CD8-positive, alpha-beta memory T cell (primary cell): ENCODE measurements around the gene RGS7. TPM values are rescaled to one million over a fixed set of nuclear protein-coding genes. Genes with fewer than 3 reads are reported as not detected.

Source experiments
- CTCF ChIA-PET: fragments of 350-600 bp; sonication (Branson Sonifier 250); formaldehyde crosslinking; loops from one replicate; lab custom pipeline; 2021; ENCODE audit warnings: antibody characterized with exemption; lab: Charles Lee
- POLR2A ChIA-PET: fragments of 350-600 bp; sonication (Branson Sonifier 250); formaldehyde crosslinking; loops from one replicate; lab custom pipeline; 2021; ENCODE audit warnings: antibody characterized with exemption; lab: Charles Lee
- DNase-seq, 5 donors: peaks; one replicate each; pipeline versions ENCODE4 v3.0.0 to v3.0.0-alpha.2; 2020 to 2022; ENCODE audit warnings: mixed read lengths in 1 of 5
- H3K27ac ChIP-seq: one replicate; pipeline ENCODE4 v1.7.0; 2013; ENCODE audit warnings: low read depth, mild to moderate bottlenecking, low read length, moderate library complexity
- H3K27me3 ChIP-seq: 2 replicates; pipeline ENCODE4 v1.7.0; 2013; ENCODE audit warnings: low read length, mild to moderate bottlenecking; ENCODE audit not compliant: insufficient read depth, poor library complexity, severe bottlenecking
- H3K36me3 ChIP-seq: 2 replicates; pipeline ENCODE4 v1.7.0; 2013; ENCODE audit warnings: mild to moderate bottlenecking, low read length, moderate library complexity; ENCODE audit not compliant: insufficient read depth
- H3K4me1 ChIP-seq: 2 replicates; pipeline ENCODE4 v1.7.0; 2013; ENCODE audit warnings: mild to moderate bottlenecking, low read length, moderate library complexity; ENCODE audit not compliant: insufficient read depth
- H3K4me3 ChIP-seq: 2 replicates; pipeline ENCODE4 v1.7.0; 2013; ENCODE audit warnings: mild to moderate bottlenecking, low read length
- H3K9me3 ChIP-seq: 2 replicates; pipeline ENCODE4 v1.7.0; 2013; ENCODE audit warnings: mild to moderate bottlenecking, low read length
- H3K27ac Mint-ChIP-seq, 8 donors: one replicate each; pipeline ENCODE4 v1.8.0; 2020 to 2021; ENCODE audit warnings: mixed read lengths in 8 of 8, mild to moderate bottlenecking in 6 of 8, inconsistent platforms in 3 of 8, moderate library complexity in 3 of 8
- H3K27me3 Mint-ChIP-seq, 2 donors: one replicate each; pipeline ENCODE4 v1.8.0; 2020 to 2021; ENCODE audit warnings: mixed read lengths in 2 of 2, mild to moderate bottlenecking in 1 of 2, moderate library complexity in 1 of 2
- H3K36me3 Mint-ChIP-seq, 3 donors: one replicate each; pipeline ENCODE4 v1.8.0; 2020 to 2021; ENCODE audit warnings: mixed read lengths in 3 of 3, inconsistent platforms in 1 of 3, mild to moderate bottlenecking in 1 of 3
- H3K4me1 Mint-ChIP-seq, 3 donors: one replicate each; pipeline ENCODE4 v1.8.0; 2020 to 2021; ENCODE audit warnings: mixed read lengths in 3 of 3, inconsistent platforms in 1 of 3, mild to moderate bottlenecking in 1 of 3
- H3K4me3 Mint-ChIP-seq, 7 donors: one replicate each; pipeline ENCODE4 v1.8.0; 2020 to 2021; ENCODE audit warnings: mixed read lengths in 7 of 7, mild to moderate bottlenecking in 6 of 7, moderate library complexity in 4 of 7, inconsistent platforms in 2 of 7
- H3K9me3 Mint-ChIP-seq, 5 donors: one replicate each; pipeline ENCODE4 v1.8.0; 2020 to 2022; ENCODE audit warnings: mixed read lengths in 5 of 5, mild to moderate bottlenecking in 3 of 5, moderate library complexity in 2 of 5, inconsistent platforms in 1 of 5
- polyA plus RNA-seq: library from polyadenylated mRNA; unstranded; fragments of 300-500 nt; fragmentation: Illumina TruSeq; gene quantifications from one replicate; pipeline ENCODE4 v1.2.3, GENCODE V29; 2021
- total RNA-seq, 2 experiments: library from RNA; stranded (reverse); gene quantifications; one replicate each; pipeline ENCODE4 v1.2.3, GENCODE V29; 2021

Gene RGS7
- total and polyA plus RNA-seq, 3 experiments from 2014 or later, result not detected

DNA sequence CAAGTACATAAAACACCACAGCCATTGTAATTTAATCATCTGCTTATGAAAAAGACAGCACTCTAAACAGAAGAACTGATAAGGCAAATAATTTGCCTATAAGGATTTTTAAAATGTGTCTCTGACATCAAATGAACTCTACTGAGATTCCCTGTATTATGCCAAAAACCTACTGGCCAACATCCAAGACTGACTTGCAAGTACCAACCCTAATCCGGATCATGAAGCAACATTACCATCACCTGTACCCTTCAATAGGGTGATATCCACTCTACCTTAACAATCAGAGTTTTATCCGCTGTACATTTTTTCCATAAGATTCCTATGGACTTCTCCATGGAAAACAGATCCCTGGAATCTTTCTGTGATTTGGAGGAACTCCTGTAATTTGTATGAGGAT is 4.6 kb downstream of the RGS7 start:
- Mint-ChIP-seq H3K27ac (no peak overlapping the region), H3K4me1 (peaks cover 0 to 5% (median 2%) of the 10 kb centered on the region in 3 donors), H3K9me3 (peaks cover 0 to 4% (median under 1%) of the 10 kb centered on the region in 5 donors), H3K4me3 (no peak overlapping the region), H3K27me3 (peaks cover 9 to 16% of the 10 kb centered on the region in 2 donors), H3K36me3 (no peaks in the 10 kb centered on the region)
- Histone ChIP-seq H3K27me3 (no peaks in the 10 kb centered on the region), H3K4me1 (no peaks in the 10 kb centered on the region), H3K9me3 (no peaks in the 10 kb centered on the region), H3K4me3 (no peak overlapping the region), H3K27ac (no peak overlapping the region), H3K36me3 (no peaks in the 10 kb centered on the region)
- ChIA-PET CTCF (no interaction called here), POLR2A (no interaction called here)
- no peak for DNase-seq

DNA sequence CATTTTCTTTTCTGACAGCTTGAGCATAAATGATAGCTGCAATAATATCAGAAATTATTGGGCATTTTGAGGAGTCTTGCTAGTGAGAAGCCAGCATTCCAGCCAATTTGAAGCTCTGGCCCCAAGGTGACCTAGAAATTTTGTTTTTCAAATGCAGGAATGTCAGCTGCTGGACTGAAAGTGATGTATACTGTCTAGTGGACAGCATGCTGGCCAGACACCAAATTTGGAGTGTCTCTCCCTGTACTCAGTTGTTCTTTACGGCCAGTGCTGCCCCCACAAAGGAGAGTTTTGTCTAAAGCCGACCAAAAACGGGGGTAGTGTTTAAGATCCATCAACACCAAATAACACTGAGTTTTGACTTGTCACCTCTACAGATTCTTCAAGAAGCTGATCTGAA is 5.2 kb downstream of the RGS7 start:
- no peak overlapping the region for H3K4me3 ChIP-seq
- no peaks in the 10 kb centered on the region for H3K27me3 ChIP-seq
- ChIA-PET CTCF (no interaction called here), POLR2A (no interaction called here)
- DNase-seq, result no peak
- Mint-ChIP-seq H3K4me1 (peaks cover 0 to 3% (median 2%) of the 10 kb centered on the region in 3 donors), H3K27me3 (peaks cover 8 to 14% of the 10 kb centered on the region in 2 donors), H3K27ac (no peak overlapping the region), H3K4me3 (no peak overlapping the region), H3K36me3 (no peaks in the 10 kb centered on the region), H3K9me3 (peaks cover 0 to 5% (median 3%) of the 10 kb centered on the region in 5 donors)
- no peaks in the 10 kb centered on the region for H3K36me3 ChIP-seq
- no peaks in the 10 kb centered on the region for H3K9me3 ChIP-seq
- H3K4me1 ChIP-seq, result no peaks in the 10 kb centered on the region
- no peak overlapping the region for H3K27ac ChIP-seq

DNA sequence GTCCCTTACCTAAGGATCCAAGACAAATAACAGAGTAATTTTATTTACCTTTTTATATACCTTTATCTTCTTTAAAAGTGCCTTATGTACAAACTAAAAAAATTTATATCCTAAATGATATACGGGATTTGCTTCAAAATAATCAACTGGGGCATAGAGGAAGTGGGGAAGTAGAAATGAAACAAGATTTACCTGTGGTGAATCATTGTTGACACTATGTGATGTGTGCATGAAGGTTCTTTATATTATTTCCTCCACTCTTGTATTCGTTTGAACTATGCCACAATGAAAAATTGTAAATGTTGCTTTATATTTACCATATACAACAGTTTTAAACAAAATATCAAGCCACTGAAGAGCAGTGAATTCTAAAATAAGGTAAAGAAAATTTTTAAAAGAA is 13.0 kb downstream of the RGS7 start:
- Histone ChIP-seq H3K36me3 (no peaks in the 10 kb centered on the region), H3K4me3 (no peak overlapping the region), H3K27ac (no peak overlapping the region), H3K9me3 (no peaks in the 10 kb centered on the region), H3K27me3 (no peaks in the 10 kb centered on the region), H3K4me1 (no peaks in the 10 kb centered on the region)
- ChIA-PET POLR2A (no interaction called here), CTCF (no interaction called here)
- no peaks in the 10 kb centered on the region for H3K36me3 Mint-ChIP-seq
- no peak for DNase-seq
- H3K27me3 Mint-ChIP-seq, result peaks cover 0 to 1% of the 10 kb centered on the region in 2 donors
- H3K4me3 Mint-ChIP-seq, result no peak overlapping the region
- no peak overlapping the region for H3K27ac Mint-ChIP-seq
- no peaks in the 10 kb centered on the region for H3K4me1 Mint-ChIP-seq
- peaks cover 3 to 7% (median 5%) of the 10 kb centered on the region in 5 donors for H3K9me3 Mint-ChIP-seq

DNA sequence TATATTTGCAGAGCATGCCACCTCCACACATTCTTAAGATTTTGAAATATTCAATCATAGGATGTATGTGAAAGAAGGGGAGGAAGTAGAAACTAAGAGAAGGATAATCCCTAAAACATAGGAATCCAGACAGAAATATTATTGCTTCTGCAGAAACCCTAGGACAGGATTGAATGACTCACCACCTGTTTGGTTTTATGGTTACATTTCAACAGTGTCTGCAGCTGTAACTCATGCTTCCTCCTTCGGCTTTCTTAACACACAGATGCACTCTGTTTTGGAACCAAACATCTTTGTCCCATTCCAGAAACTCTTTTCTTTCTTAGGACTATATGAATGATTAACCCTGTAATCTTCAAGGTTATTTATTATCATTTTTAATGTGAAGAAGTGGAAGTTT is 20.7 kb downstream of the RGS7 start:
- CTCF ChIA-PET, result no interaction called here
- DNase-seq, result no peak
- H3K4me3 Mint-ChIP-seq, result no peak overlapping the region
- peaks cover 0 to 1% of the 10 kb centered on the region in 2 donors for H3K27me3 Mint-ChIP-seq
- Histone ChIP-seq H3K36me3 (no peaks in the 10 kb centered on the region), H3K4me1 (no peaks in the 10 kb centered on the region), H3K27ac (no peak overlapping the region), H3K27me3 (no peaks in the 10 kb centered on the region), H3K4me3 (no peak overlapping the region), H3K9me3 (no peaks in the 10 kb centered on the region)
- H3K27ac Mint-ChIP-seq, result no peak overlapping the region
- POLR2A ChIA-PET, result no interaction called here
- peaks cover 0 to 4% (median 3%) of the 10 kb centered on the region in 5 donors for H3K9me3 Mint-ChIP-seq
- H3K36me3 Mint-ChIP-seq, result no peaks in the 10 kb centered on the region
- H3K4me1 Mint-ChIP-seq, result no peaks in the 10 kb centered on the region

DNA sequence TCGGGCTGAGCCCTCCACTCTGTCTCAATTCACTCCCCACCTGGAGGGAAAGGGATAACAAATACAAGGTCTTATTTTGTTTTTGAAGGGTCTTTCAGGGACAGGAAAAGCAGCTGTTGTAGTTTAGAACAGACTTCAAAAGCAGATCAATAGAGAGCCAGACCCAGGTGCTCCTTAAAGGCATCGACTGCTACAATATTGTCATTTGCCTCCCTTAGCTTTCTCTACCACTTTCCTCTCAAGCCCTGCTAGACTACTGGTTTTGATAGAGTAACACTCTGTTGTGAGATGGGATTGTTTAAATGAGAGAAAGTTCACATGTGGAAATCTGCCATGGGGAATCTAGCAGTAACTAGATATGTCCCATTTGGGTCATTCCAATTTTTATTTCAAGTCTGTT is 24.0 kb downstream of the RGS7 start:
- H3K27ac Mint-ChIP-seq, result no peak overlapping the region
- POLR2A ChIA-PET, result no interaction called here
- H3K4me3 ChIP-seq, result no peak overlapping the region
- no peaks in the 10 kb centered on the region for H3K27me3 ChIP-seq
- H3K27ac ChIP-seq, result no peak overlapping the region
- no peaks in the 10 kb centered on the region for H3K4me1 Mint-ChIP-seq
- no peak overlapping the region for H3K4me3 Mint-ChIP-seq
- no peaks in the 10 kb centered on the region for H3K9me3 ChIP-seq
- H3K36me3 ChIP-seq, result no peaks in the 10 kb centered on the region
- no peaks in the 10 kb centered on the region for H3K4me1 ChIP-seq
- H3K27me3 Mint-ChIP-seq, result no peaks in the 10 kb centered on the region
- CTCF ChIA-PET, result no interaction called here
- no peak for DNase-seq
- peaks cover 0 to 6% (median 0%) of the 10 kb centered on the region in 5 donors for H3K9me3 Mint-ChIP-seq
- no peaks in the 10 kb centered on the region for H3K36me3 Mint-ChIP-seq

DNA sequence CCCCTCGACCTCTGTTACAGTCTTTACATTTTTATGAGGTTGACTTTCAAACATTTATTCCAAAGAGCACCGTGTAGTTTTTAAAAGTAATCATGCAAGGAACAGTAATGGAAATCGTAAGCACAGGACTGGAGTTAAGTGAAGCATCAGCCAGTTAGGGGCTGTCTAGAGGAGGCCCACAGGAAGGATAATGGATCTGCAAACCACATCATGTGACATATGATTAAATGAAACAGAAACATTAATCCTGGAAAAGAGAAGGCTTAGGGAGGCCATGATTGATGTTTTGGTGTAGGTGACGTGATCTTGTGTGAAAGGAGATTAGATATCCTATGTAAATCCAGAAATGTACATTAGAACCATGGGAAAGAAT is 25.0 kb downstream of the RGS7 start:
- H3K27ac ChIP-seq, result no peak overlapping the region
- no peaks in the 10 kb centered on the region for H3K27me3 ChIP-seq
- no peaks in the 10 kb centered on the region for H3K36me3 ChIP-seq
- ChIA-PET POLR2A (no interaction called here), CTCF (no interaction called here)
- no peaks in the 10 kb centered on the region for H3K27me3 Mint-ChIP-seq
- no peak for DNase-seq
- no peak overlapping the region for H3K27ac Mint-ChIP-seq
- H3K4me1 ChIP-seq, result no peaks in the 10 kb centered on the region
- H3K4me3 ChIP-seq, result no peak overlapping the region
- no peaks in the 10 kb centered on the region for H3K4me1 Mint-ChIP-seq
- no peak overlapping the region for H3K4me3 Mint-ChIP-seq
- H3K9me3 ChIP-seq, result no peaks in the 10 kb centered on the region
- H3K36me3 Mint-ChIP-seq, result no peaks in the 10 kb centered on the region
- peaks cover 0 to 6% (median 0%) of the 10 kb centered on the region in 5 donors for H3K9me3 Mint-ChIP-seq

DNA sequence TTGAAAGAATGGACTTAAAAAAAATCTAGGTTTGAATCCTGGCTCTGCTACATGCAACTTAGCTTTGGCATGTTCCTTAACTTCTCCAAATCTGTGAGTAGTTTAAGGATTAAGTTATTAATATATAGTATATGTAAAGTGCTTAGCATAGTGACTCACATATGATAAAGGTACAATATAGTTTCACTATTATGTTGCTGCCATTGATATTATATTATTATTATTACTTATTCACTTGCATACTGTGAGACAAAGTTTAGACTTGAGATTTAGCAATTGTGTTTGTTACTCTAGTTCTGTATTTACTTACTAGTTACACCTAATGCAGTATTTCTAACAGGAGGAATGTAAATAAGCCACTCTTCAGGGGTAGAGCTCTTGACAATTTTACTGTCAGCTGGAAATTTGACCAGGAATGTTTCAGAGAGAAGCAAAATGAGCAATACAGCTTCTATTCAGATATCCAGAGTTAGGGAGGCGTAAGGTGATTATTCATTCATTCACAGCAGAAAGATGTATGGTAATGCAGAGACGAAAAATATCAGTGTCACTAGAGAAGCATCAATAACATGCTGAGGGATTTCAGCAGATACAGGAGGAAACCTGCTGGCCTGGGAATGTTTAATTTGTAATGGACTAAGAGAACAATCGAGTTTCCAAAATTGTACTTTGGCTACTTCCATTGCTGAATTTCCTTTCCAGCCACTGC is 25.5 kb downstream of the RGS7 start:
- Mint-ChIP-seq H3K4me1 (no peaks in the 10 kb centered on the region), H3K27me3 (no peaks in the 10 kb centered on the region), H3K36me3 (no peaks in the 10 kb centered on the region), H3K9me3 (peaks cover 0 to 6% (median 0%) of the 10 kb centered on the region in 5 donors), H3K27ac (no peak overlapping the region), H3K4me3 (no peak overlapping the region)
- DNase-seq, result no peak
- no peak overlapping the region for H3K4me3 ChIP-seq
- H3K27me3 ChIP-seq, result no peaks in the 10 kb centered on the region
- H3K9me3 ChIP-seq, result no peaks in the 10 kb centered on the region
- CTCF ChIA-PET, result no interaction called here
- POLR2A ChIA-PET, result no interaction called here
- H3K4me1 ChIP-seq, result no peaks in the 10 kb centered on the region
- no peak overlapping the region for H3K27ac ChIP-seq
- no peaks in the 10 kb centered on the region for H3K36me3 ChIP-seq

DNA sequence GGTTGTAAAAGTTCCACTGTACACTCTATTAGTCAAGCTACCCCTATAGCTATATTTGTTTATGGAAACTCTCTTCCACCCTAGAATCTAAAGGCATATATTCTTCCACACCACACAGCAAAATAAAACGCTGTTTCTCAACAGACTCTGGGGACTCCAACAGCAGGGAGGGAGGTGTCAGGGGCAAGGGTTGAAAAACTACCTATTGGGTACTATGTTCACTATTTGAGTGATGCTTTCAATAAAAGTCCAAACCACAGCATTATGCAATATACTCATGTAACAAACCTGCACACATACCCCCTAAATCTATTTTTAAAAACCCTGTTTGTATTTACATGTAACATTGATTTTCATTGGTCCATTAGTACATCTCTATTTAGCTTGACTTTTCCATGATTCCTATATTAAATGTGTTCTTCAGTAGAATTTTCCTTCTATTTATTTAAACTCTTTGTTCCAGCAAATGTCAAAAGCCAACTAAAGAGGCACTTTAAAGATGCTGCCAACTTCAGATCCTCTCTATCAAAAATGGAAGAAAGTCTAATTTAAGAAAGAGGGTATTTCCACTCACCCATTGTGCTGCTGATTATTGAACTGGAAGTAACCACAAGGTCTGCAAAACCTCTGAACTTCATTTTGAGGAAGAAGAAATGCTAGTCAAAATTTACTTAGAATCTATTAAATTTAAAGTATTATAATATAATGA is 26.2 kb downstream of the RGS7 start:
- no peak overlapping the region for H3K4me3 ChIP-seq
- H3K4me1 ChIP-seq, result no peaks in the 10 kb centered on the region
- no peak overlapping the region for H3K27ac ChIP-seq
- no peaks in the 10 kb centered on the region for H3K9me3 ChIP-seq
- H3K27me3 ChIP-seq, result no peaks in the 10 kb centered on the region
- no peaks in the 10 kb centered on the region for H3K27me3 Mint-ChIP-seq
- DNase-seq, result no peak
- CTCF ChIA-PET, result no interaction called here
- no peaks in the 10 kb centered on the region for H3K36me3 Mint-ChIP-seq
- no peak overlapping the region for H3K4me3 Mint-ChIP-seq
- H3K36me3 ChIP-seq, result no peaks in the 10 kb centered on the region
- H3K27ac Mint-ChIP-seq, result no peak overlapping the region
- H3K4me1 Mint-ChIP-seq, result no peaks in the 10 kb centered on the region
- POLR2A ChIA-PET, result no interaction called here
- peaks cover 0 to 7% (median 4%) of the 10 kb centered on the region in 5 donors for H3K9me3 Mint-ChIP-seq
